HCT116 (cell line): ENCODE results near the gene ZNF18. TPM values are rescaled to one million over a fixed set of nuclear protein-coding genes. Genes with fewer than 3 reads are reported as not detected.

Experiments used
- ATAC-seq: fragments of 200-7000 bp; cut with Tn5 transposase; 2 replicates; pipeline ENCODE4 v1.9.1; 2020; ENCODE audit warnings: mild to moderate bottlenecking, moderate library complexity
- BruUV-seq: library from RNA; stranded (reverse); fragments of 400-500 nt; replicated peaks from 2 replicates; lab custom pipeline; 2021; lab: Mats Ljungman, UMichigan
- CTCF ChIA-PET: fragments of 300-600 bp; sonication (Branson Sonifier 250); formaldehyde crosslinking; loops from one replicate; lab custom pipeline; 2021; ENCODE audit warnings: antibody characterized with exemption; lab: Charles Lee
- POLR2A ChIA-PET: fragments of 300-600, 350-600 bp; sonication (Branson Sonifier 250); formaldehyde crosslinking; loops from one replicate; lab custom pipeline; 2021; ENCODE audit warnings: antibody characterized with exemption; lab: Charles Lee
- RAD21 ChIA-PET, 2 experiments: fragments of 300-600 bp; sonication (Branson Sonifier 250); formaldehyde crosslinking; loops; one replicate each; lab custom pipeline; 2023; ENCODE audit warnings: low total read pairs in 2 of 2; ENCODE audit not compliant: uncharacterized antibody in 2 of 2, unreplicated experiment in 2 of 2, low non-redundant PET in 1 of 2; lab: Charles Lee
- DNase-seq: peaks from one replicate; pipeline ENCODE4 v3.0.0-alpha.2; 2010; ENCODE audit warnings: low read depth, low spot score
- H2AFZ ChIP-seq: fragments of 200-600 bp; shearing (Covaris generic), sonication (generic); 2 replicates; pipeline ENCODE4 v1.6.1; 2017; ENCODE audit warnings: low read depth, mixed run types, mixed read lengths, antibody characterized with exemption, low read length; ENCODE audit not compliant: poor library complexity, severe bottlenecking
- H3K27ac ChIP-seq: 2 replicates; pipeline ENCODE4 v1.5.1; 2012; ENCODE audit warnings: low read depth, low read length
- H3K27me3 ChIP-seq: fragments of 200-600 bp; sonication (generic); 2 replicates; pipeline ENCODE4 v1.6.1; 2016; ENCODE audit warnings: mixed run types, low read length, mixed read lengths; ENCODE audit not compliant: insufficient read depth
- H3K36me3 ChIP-seq, 2 experiments: fragments of 200-500 bp in 1 of 2; fragments of 200-600 bp in 1 of 2; sonication (Bioruptor generic) in 1 of 2; sonication (generic) in 1 of 2; 2 replicates each; pipeline versions ENCODE4 v1.5.1 to v1.6.1; 2014 to 2016; ENCODE audit warnings: low read length in 2 of 2, inconsistent platforms in 1 of 2, mixed read lengths in 1 of 2, mixed run types in 1 of 2; ENCODE audit not compliant: insufficient read depth in 2 of 2, control insufficient read depth in 1 of 2
- H3K4me1 ChIP-seq, 2 experiments: fragments of 200-600 bp in 1 of 2; sonication (generic) in 1 of 2; 2 replicates each; pipeline versions ENCODE4 v1.5.1 to v1.6.1; 2012 to 2017; ENCODE audit warnings: low read length in 2 of 2, inconsistent platforms in 1 of 2, mild to moderate bottlenecking in 1 of 2, mixed read lengths in 1 of 2, mixed run types in 1 of 2, moderate library complexity in 1 of 2; ENCODE audit not compliant: insufficient read depth in 2 of 2, control insufficient read depth in 1 of 2
- H3K4me2 ChIP-seq: fragments of 200-600 bp; sonication (generic); 2 replicates; pipeline ENCODE4 v1.6.1; 2017; ENCODE audit warnings: mixed run types, low read length, mixed read lengths
- H3K4me3 ChIP-seq, 2 experiments: fragments of 200-600 bp in 1 of 2; sonication (generic) in 1 of 2; replicated peaks in 1 of 2; 2 replicates each; pipeline ENCODE4 v1.5.1; 2011 to 2016; ENCODE audit warnings: low read length in 2 of 2, control low read depth in 1 of 2, low read depth in 1 of 2, mild to moderate bottlenecking in 1 of 2, mixed read lengths in 1 of 2, mixed run types in 1 of 2
- H3K79me2 ChIP-seq: fragments of 200-600 bp; sonication (generic); 2 replicates; pipeline ENCODE4 v1.6.1; 2017; ENCODE audit warnings: mild to moderate bottlenecking, mixed run types, low read length, moderate library complexity, mixed read lengths; ENCODE audit not compliant: insufficient read depth
- H3K9ac ChIP-seq: fragments of 200-600 bp; sonication (generic); 2 replicates; pipeline ENCODE4 v1.6.1; 2016; ENCODE audit warnings: low read length, mixed read lengths
- H3K9me2 ChIP-seq: fragments of 200-600 bp; sonication (generic), shearing (Covaris generic); 2 replicates; pipeline ENCODE4 v1.6.1; 2017; ENCODE audit warnings: mixed run types, mild to moderate bottlenecking, moderate library complexity; ENCODE audit not compliant: insufficient read depth
- H3K9me3 ChIP-seq, 2 experiments: fragments of 200-500 bp in 1 of 2; fragments of 200-600 bp in 1 of 2; sonication (Bioruptor generic) in 1 of 2; sonication (generic) in 1 of 2; 2 replicates each; pipeline ENCODE4 v1.6.1; 2014 to 2017; ENCODE audit warnings: low read length in 2 of 2, mixed read lengths in 2 of 2, inconsistent platforms in 1 of 2, low read depth in 1 of 2, mild to moderate bottlenecking in 1 of 2, mixed run types in 1 of 2, moderate library complexity in 1 of 2; ENCODE audit not compliant: control insufficient read depth in 1 of 2, insufficient read depth in 1 of 2
- H4K20me1 ChIP-seq: fragments of 200-600 bp; sonication (generic), shearing (Covaris generic); 2 replicates; pipeline ENCODE4 v1.6.1; 2017; ENCODE audit warnings: mixed run types, mild to moderate bottlenecking, moderate library complexity; ENCODE audit not compliant: insufficient read depth
- CBX3 ChIP-seq: IDR thresholded peaks from 2 replicates; pipeline ENCODE4 v1.6.1; 2012; ENCODE audit warnings: low read depth
- CEBPB ChIP-seq: IDR thresholded peaks from 2 replicates; pipeline ENCODE4 v1.6.1; 2012; ENCODE audit warnings: low read depth
- EGR1 ChIP-seq: IDR thresholded peaks from 2 replicates; pipeline ENCODE4 v1.6.1; 2012; ENCODE audit warnings: low read depth
- ELF1 ChIP-seq: IDR thresholded peaks from 2 replicates; pipeline ENCODE4 v1.6.1; 2012; ENCODE audit warnings: low read depth, borderline replicate concordance
- EZH2 ChIP-seq: fragments of 200-600 bp; sonication (generic); IDR thresholded peaks from 2 replicates; pipeline ENCODE4 v1.6.1; 2017; ENCODE audit warnings: antibody characterized with exemption, mixed run types
- EZH2phosphoT487 ChIP-seq: fragments of 200-600 bp; IDR thresholded peaks from 2 replicates; pipeline ENCODE4 v1.6.1; 2018; ENCODE audit warnings: antibody characterized with exemption, borderline replicate concordance
- FOSL1 ChIP-seq: IDR thresholded peaks from 2 replicates; pipeline ENCODE4 v1.6.1; 2012; ENCODE audit warnings: low read depth
- JUND ChIP-seq: IDR thresholded peaks from 2 replicates; pipeline ENCODE4 v1.6.1; 2012
- POLR2A ChIP-seq: IDR thresholded peaks from 2 replicates; pipeline ENCODE4 v1.7.0; 2011; ENCODE audit warnings: borderline replicate concordance; ENCODE audit not compliant: insufficient read depth, insufficient read length; ENCODE audit errors: extremely low read depth
- POLR2AphosphoS5 ChIP-seq: IDR thresholded peaks from 2 replicates; pipeline ENCODE4 v1.6.1; 2011; ENCODE audit warnings: mild to moderate bottlenecking, low read depth, low read length, moderate library complexity
- RAD21 ChIP-seq: IDR thresholded peaks from 2 replicates; pipeline ENCODE4 v1.6.1; 2012; ENCODE audit warnings: low read depth, mild to moderate bottlenecking
- SIN3A ChIP-seq: IDR thresholded peaks from 2 replicates; pipeline ENCODE4 v1.6.1; 2012; ENCODE audit warnings: low read depth
- SP1 ChIP-seq: IDR thresholded peaks from 2 replicates; pipeline ENCODE4 v1.6.1; 2012; ENCODE audit warnings: low read depth
- YY1 ChIP-seq: IDR thresholded peaks from 2 replicates; pipeline ENCODE4 v1.6.1; 2011; ENCODE audit warnings: low read length, low read depth, moderate library complexity, mild to moderate bottlenecking; ENCODE audit not compliant: insufficient replicate concordance; ENCODE audit errors: extremely low read depth
- ZNF274 ChIP-seq: fragments of 200-500 bp; sonication (Bioruptor generic); IDR thresholded peaks from 2 replicates; pipeline ENCODE4 v1.6.1; 2014; ENCODE audit warnings: mild to moderate bottlenecking, low read depth, low read length, inconsistent platforms
- intact Hi-C: fragments of 100-400 bp; cut with micrococcal nuclease; formaldehyde crosslinking; loops from 2 replicates; pipeline ENCODE4 v1.10.0; 2022
- total RNA-seq: library from RNA; stranded (reverse); gene quantifications from one replicate; pipeline ENCODE4 v1.2.1, GENCODE V29; 2021; ENCODE audit not compliant: unreplicated experiment
- TF ChIP-seq, protein P1 (sequence below): IDR thresholded peaks from 2 replicates; pipeline ENCODE4 v1.6.1; 2012; ENCODE audit warnings: low read depth
- TF ChIP-seq, protein P2 (sequence below): IDR thresholded peaks from 2 replicates; pipeline ENCODE4 v1.6.1; 2011; ENCODE audit warnings: mild to moderate bottlenecking, low read length, moderate library complexity; ENCODE audit not compliant: insufficient replicate concordance; ENCODE audit errors: extremely low read depth

The ZNF18 gene
- total RNA-seq, 1 experiment from 2014 or later, result 6.2 TPM

DNA sequence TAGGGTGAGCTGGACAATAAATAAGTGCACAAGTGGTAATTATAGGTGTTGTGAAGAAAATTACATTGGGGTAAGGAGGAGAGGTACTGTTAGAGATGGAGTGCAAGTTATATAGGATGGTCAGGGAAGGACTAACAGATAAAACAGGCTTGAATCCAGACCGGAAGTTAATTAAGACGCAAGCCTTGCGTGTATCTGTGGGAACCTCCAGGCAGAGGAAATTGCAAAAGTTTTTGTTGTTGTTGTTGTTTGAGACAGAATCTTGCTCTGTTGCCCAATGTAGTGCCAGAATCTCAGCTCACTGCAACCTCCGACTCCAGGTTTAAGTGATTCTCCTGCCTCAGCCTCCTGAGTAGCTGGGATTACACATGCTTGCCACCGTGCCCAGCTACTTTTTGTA, 2.4 kb upstream of the ZNF18 start:
- H3K9me2 ChIP-seq, result no peaks in the 10 kb centered on the region
- no peaks in the 10 kb centered on the region for H3K27me3 ChIP-seq
- H2AFZ ChIP-seq, result no peak overlapping the region
- H3K27ac ChIP-seq, result no peak overlapping the region
- CTCF ChIA-PET, result no interaction called here
- RAD21 ChIA-PET, result no interaction called here
- no peak for ATAC-seq
- POLR2A ChIA-PET, result no interaction called here
- peaks cover 3% of the 10 kb centered on the region; the same call in 1 of the 2 replicates for H3K79me2 ChIP-seq
- no peak overlapping the region for H3K4me2 ChIP-seq
- no TSS peak for BruUV-seq
- DNase-seq, result no peak
- TF ChIP-seq SIN3A, result no peak
- TF ChIP-seq JUND, result no peak
- TF ChIP-seq, protein P1, sequence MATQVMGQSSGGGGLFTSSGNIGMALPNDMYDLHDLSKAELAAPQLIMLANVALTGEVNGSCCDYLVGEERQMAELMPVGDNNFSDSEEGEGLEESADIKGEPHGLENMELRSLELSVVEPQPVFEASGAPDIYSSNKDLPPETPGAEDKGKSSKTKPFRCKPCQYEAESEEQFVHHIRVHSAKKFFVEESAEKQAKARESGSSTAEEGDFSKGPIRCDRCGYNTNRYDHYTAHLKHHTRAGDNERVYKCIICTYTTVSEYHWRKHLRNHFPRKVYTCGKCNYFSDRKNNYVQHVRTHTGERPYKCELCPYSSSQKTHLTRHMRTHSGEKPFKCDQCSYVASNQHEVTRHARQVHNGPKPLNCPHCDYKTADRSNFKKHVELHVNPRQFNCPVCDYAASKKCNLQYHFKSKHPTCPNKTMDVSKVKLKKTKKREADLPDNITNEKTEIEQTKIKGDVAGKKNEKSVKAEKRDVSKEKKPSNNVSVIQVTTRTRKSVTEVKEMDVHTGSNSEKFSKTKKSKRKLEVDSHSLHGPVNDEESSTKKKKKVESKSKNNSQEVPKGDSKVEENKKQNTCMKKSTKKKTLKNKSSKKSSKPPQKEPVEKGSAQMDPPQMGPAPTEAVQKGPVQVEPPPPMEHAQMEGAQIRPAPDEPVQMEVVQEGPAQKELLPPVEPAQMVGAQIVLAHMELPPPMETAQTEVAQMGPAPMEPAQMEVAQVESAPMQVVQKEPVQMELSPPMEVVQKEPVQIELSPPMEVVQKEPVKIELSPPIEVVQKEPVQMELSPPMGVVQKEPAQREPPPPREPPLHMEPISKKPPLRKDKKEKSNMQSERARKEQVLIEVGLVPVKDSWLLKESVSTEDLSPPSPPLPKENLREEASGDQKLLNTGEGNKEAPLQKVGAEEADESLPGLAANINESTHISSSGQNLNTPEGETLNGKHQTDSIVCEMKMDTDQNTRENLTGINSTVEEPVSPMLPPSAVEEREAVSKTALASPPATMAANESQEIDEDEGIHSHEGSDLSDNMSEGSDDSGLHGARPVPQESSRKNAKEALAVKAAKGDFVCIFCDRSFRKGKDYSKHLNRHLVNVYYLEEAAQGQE, result no peak
- TF ChIP-seq CEBPB, result no peak
- TF ChIP-seq POLR2A, result no peak
- TF ChIP-seq CBX3, result no peak
- no peak for TF ChIP-seq EZH2phosphoT487
- no peak for TF ChIP-seq RAD21
- TF ChIP-seq FOSL1, result no peak
- no peak for TF ChIP-seq ELF1
- TF ChIP-seq EZH2, result no peak
- TF ChIP-seq YY1, result no peak
- TF ChIP-seq EGR1, result no peak
- TF ChIP-seq, protein P2, sequence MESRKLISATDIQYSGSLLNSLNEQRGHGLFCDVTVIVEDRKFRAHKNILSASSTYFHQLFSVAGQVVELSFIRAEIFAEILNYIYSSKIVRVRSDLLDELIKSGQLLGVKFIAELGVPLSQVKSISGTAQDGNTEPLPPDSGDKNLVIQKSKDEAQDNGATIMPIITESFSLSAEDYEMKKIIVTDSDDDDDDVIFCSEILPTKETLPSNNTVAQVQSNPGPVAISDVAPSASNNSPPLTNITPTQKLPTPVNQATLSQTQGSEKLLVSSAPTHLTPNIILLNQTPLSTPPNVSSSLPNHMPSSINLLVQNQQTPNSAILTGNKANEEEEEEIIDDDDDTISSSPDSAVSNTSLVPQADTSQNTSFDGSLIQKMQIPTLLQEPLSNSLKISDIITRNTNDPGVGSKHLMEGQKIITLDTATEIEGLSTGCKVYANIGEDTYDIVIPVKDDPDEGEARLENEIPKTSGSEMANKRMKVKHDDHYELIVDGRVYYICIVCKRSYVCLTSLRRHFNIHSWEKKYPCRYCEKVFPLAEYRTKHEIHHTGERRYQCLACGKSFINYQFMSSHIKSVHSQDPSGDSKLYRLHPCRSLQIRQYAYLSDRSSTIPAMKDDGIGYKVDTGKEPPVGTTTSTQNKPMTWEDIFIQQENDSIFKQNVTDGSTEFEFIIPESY, result no peak
- TF ChIP-seq POLR2AphosphoS5, result no peak
- no peak for TF ChIP-seq ZNF274
- no peak for TF ChIP-seq SP1
- intact Hi-C loops, result no loop called here
- no peak overlapping the region for H3K9ac ChIP-seq
- no peaks in the 10 kb centered on the region for H4K20me1 ChIP-seq
- H3K36me3 ChIP-seq, result no peaks in the 10 kb centered on the region
- no peaks in the 10 kb centered on the region for H3K9me3 ChIP-seq
- H3K4me3 ChIP-seq, result no peak overlapping the region
- H3K4me1 ChIP-seq, result peaks cover 0 to 6% of the 10 kb centered on the region in 2 experiments; a peak in 2 of 4 replicates
